OCI-LY1 (cell line): ENCODE measurements around the gene S100A1.
"Not testable (repeated sequence)": the region's sequence is repeated elsewhere in the genome, so short reads cannot be mapped to it uniquely, and the experiment has no call there.

Experiments used
- CTCF ChIP-seq: fragments of 200-600 bp; sonication (generic), shearing (Covaris generic); IDR thresholded peaks from 2 replicates; pipeline ENCODE4 v1.5.1; 2017; ENCODE audit warnings: mild to moderate bottlenecking, antibody characterized with exemption, low read length, moderate library complexity, mixed read lengths
- EZH2 ChIP-seq: fragments of 200-600 bp; sonication (generic), shearing (Covaris generic); IDR thresholded peaks from 2 replicates; pipeline ENCODE4 v1.8.0; 2017; ENCODE audit warnings: borderline replicate concordance, mixed run types, mild to moderate bottlenecking, antibody characterized with exemption, low read length, moderate library complexity, mixed read lengths

- TF ChIP-seq CTCF, result 0 out of 2 replicates have a peak, but pooled peaks have one; percentile 21
- not testable (repeated sequence) for TF ChIP-seq EZH2
Measured at GRCh38 chr1:153671628-153672353, 43.6 kb downstream of the S100A1 start.
